HepG2 (cell line): ENCODE measurements around the gene GLB1L. TPM values are rescaled to one million over a fixed set of nuclear protein-coding genes. Genes with fewer than 3 reads are reported as not detected.
A peak's percentile ranks its signal among the peaks of the same experiment; 100 is the strongest.

ENCODE experiments used
- AFF4 ChIP-seq: sonication (generic); formaldehyde crosslinking; IDR thresholded peaks from 2 replicates; pipeline ENCODE4 v1.4.0; 2020; ENCODE audit warnings: missing genetic modification reagents
- ATAD3A ChIP-seq: sonication (generic); formaldehyde crosslinking; IDR thresholded peaks from 2 replicates; pipeline ENCODE4 v1.4.0; 2020; ENCODE audit warnings: missing genetic modification reagents
- ATRX ChIP-seq: sonication (generic); formaldehyde crosslinking; IDR thresholded peaks from 2 replicates; pipeline ENCODE4 v1.4.0; 2020; ENCODE audit warnings: missing genetic modification reagents, borderline replicate concordance
- BHLHE40 ChIP-seq: IDR thresholded peaks from 2 replicates; pipeline ENCODE4 v1.6.1; 2011; ENCODE audit warnings: low read length, improper control_type of control experiment
- CBFB ChIP-seq: sonication (generic); formaldehyde crosslinking; IDR thresholded peaks from 2 replicates; pipeline ENCODE4 v1.4.0; 2020; ENCODE audit warnings: missing genetic modification reagents
- CENPX ChIP-seq: sonication (generic); formaldehyde crosslinking; IDR thresholded peaks from 2 replicates; pipeline ENCODE4 v1.9.0; 2021; ENCODE audit warnings: mild to moderate bottlenecking, missing genetic modification reagents, moderate library complexity
- E2F1 ChIP-seq: sonication (generic); formaldehyde crosslinking; IDR thresholded peaks from 2 replicates; pipeline ENCODE4 v1.5.0; 2020; ENCODE audit warnings: missing genetic modification reagents
- MED13 ChIP-seq: sonication (generic); formaldehyde crosslinking; IDR thresholded peaks from 2 replicates; pipeline ENCODE4 v1.5.0; 2020; ENCODE audit warnings: missing genetic modification reagents
- PAX8 ChIP-seq: sonication (generic); formaldehyde crosslinking; IDR thresholded peaks from 2 replicates; pipeline ENCODE4 v1.8.0; 2022; ENCODE audit warnings: mild to moderate bottlenecking, missing genetic modification reagents, borderline replicate concordance
- PITX1 ChIP-seq: sonication (generic); formaldehyde crosslinking; IDR thresholded peaks from 2 replicates; pipeline ENCODE4 v1.5.1; 2020; ENCODE audit warnings: mild to moderate bottlenecking, missing genetic modification reagents
- RELA ChIP-seq: sonication (generic); formaldehyde crosslinking; IDR thresholded peaks from 2 replicates; pipeline ENCODE4 v1.4.0; 2020; ENCODE audit warnings: missing genetic modification reagents
- SKIL ChIP-seq: sonication (generic); formaldehyde crosslinking; IDR thresholded peaks from 2 replicates; pipeline ENCODE4 v1.8.0; 2022; ENCODE audit warnings: missing genetic modification reagents, mild to moderate bottlenecking, moderate library complexity, borderline replicate concordance
- SYNCRIP ChIP-seq: fragments of 200-400 bp; formaldehyde crosslinking; IDR thresholded peaks from 2 replicates; pipeline ENCODE4 v1.6.1; 2018; ENCODE audit warnings: mild to moderate bottlenecking, low read depth, low read length; ENCODE audit not compliant: insufficient read depth
- YEATS4 ChIP-seq: sonication (generic); formaldehyde crosslinking; IDR thresholded peaks from 2 replicates; pipeline ENCODE4 v1.4.0; 2020; ENCODE audit warnings: missing genetic modification reagents, borderline replicate concordance
- ZFP62 ChIP-seq: sonication (generic); formaldehyde crosslinking; IDR thresholded peaks from 2 replicates; pipeline ENCODE4 v1.4.0; 2020; ENCODE audit warnings: missing genetic modification reagents
- ZNF329 ChIP-seq: sonication (generic); formaldehyde crosslinking; IDR thresholded peaks from 2 replicates; pipeline ENCODE4 v1.9.0; 2021; ENCODE audit warnings: low read depth, mild to moderate bottlenecking, missing genetic modification reagents
- ZNF432 ChIP-seq: sonication (generic); formaldehyde crosslinking; IDR thresholded peaks from 2 replicates; pipeline ENCODE4 v1.5.0; 2020; ENCODE audit warnings: missing genetic modification reagents, mild to moderate bottlenecking, borderline replicate concordance
- ZNF878 ChIP-seq: sonication (generic); formaldehyde crosslinking; IDR thresholded peaks from 2 replicates; pipeline ENCODE4 v1.8.1; 2023; ENCODE audit warnings: mild to moderate bottlenecking, missing genetic modification reagents, moderate library complexity
- ZNF883 ChIP-seq: sonication (generic); formaldehyde crosslinking; IDR thresholded peaks from 2 replicates; pipeline ENCODE4 v1.5.1; 2020; ENCODE audit warnings: mild to moderate bottlenecking, missing genetic modification reagents; ENCODE audit errors: not compliant biosample characterization
- ZSCAN20 ChIP-seq: sonication (generic); formaldehyde crosslinking; IDR thresholded peaks from 2 replicates; pipeline ENCODE4 v1.4.0; 2020; ENCODE audit warnings: missing genetic modification reagents, mild to moderate bottlenecking, borderline replicate concordance
- polyA plus RNA-seq, 8 experiments: library from polyadenylated mRNA; depleted of rRNA in 3 of 8; stranded (reverse) in 7 of 8; unstranded in 1 of 8; fragments of >200 nt; fragmentation: Illumina TruSeq in 4 of 8; extraction: Trizol in 4 of 8; gene quantifications; 2 replicates each; pipeline versions ENCODE4 v1.2.1 to v1.2.3, GENCODE V29; 2011 to 2016; ENCODE audit warnings: low read depth in 4 of 8, missing spikeins in 1 of 8, mixed read lengths in 1 of 8; ENCODE audit not compliant: insufficient read depth in 1 of 8
- total RNA-seq, 5 experiments: library from RNA; depleted of rRNA; stranded (reverse); fragments of >200 nt; fragmentation: Illumina TruSeq; extraction: Trizol; gene quantifications; 2 replicates each; pipeline ENCODE4 v1.2.3, GENCODE V29; 2016; ENCODE audit warnings: low read depth in 1 of 5
- TF ChIP-seq, protein P1 (sequence below): sonication (generic); formaldehyde crosslinking; IDR thresholded peaks from 2 replicates; pipeline ENCODE4 v1.4.0; 2020; ENCODE audit warnings: missing genetic modification reagents

Gene GLB1L
- total and polyA plus RNA-seq, 2 of the 13 experiments (the other 11 are each of a cell fraction or from before 2014, with no cell fraction given): 6.8 to 7.3 TPM

DNA sequence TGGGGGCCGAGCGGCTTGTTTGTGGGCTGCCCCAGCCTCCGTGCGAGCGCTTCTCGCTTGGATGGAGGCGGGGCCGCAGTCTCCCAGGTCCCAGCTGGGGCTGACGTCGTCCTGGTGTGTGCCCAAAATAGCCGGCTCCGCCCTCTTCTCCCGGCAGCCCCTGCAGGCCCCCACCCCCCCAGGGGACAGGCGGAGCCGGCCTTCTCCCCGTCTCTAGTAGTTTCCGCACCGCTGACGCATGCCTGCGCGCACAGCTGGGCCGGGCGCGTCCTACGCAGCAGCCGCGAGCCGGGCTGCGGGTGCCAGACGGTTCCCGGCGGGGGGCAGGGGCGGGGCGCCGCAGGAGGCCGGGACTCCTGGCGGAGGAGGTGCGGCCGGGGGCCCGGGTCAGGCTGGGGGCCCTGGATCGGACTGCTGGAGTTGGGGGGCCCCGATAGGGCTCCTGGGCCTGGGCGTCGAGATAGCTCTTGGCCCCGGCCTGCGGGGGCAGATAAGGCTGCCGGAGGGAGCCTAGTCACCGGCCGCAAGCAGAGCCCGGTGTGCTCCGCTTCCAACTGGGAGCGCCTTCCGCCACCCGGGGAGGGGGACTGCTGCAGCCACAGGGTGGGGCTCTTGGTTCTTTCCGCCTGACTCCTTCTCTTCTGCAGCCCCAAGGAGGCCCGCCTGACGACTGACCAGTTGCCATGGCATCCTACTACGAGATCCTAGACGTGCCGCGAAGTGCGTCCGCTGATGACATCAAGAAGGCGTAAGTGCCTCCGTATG is 34.1 kb upstream of the GLB1L start, which contains the start of gene DNAJB2 (continued):
- TF ChIP-seq ZSCAN20 (CRISPR knock-in tag) (peak; percentile 69; the same call in 1 of the 2 replicates), SKIL (no peak), ZNF878 (CRISPR knock-in tag) (0 out of 2 replicates have a peak, but pooled peaks have one; percentile 77), YEATS4 (peak; percentile 92), CBFB (peak; percentile 50; the same call in 1 of the 2 replicates), E2F1 (CRISPR knock-in tag) (no peak), ZNF432 (CRISPR knock-in tag) (no peak), AFF4 (CRISPR knock-in tag) (no peak), ZNF883 (CRISPR knock-in tag) (peak; percentile 42), MED13 (CRISPR knock-in tag) (no peak), ATAD3A (CRISPR knock-in tag) (no peak), RELA (CRISPR knock-in tag) (peak; percentile 89; the same call in 1 of the 2 replicates), PITX1 (CRISPR knock-in tag) (peak; percentile 30; the same call in 1 of the 2 replicates), PAX8 (no peak), ATRX (no peak), ZNF329 (CRISPR knock-in tag) (peak; percentile 51; the same call in 1 of the 2 replicates), SYNCRIP (no peak), CENPX (CRISPR knock-in tag) (no peak), BHLHE40 (no peak), ZFP62 (CRISPR knock-in tag) (no peak)
- TF ChIP-seq, protein P1, sequence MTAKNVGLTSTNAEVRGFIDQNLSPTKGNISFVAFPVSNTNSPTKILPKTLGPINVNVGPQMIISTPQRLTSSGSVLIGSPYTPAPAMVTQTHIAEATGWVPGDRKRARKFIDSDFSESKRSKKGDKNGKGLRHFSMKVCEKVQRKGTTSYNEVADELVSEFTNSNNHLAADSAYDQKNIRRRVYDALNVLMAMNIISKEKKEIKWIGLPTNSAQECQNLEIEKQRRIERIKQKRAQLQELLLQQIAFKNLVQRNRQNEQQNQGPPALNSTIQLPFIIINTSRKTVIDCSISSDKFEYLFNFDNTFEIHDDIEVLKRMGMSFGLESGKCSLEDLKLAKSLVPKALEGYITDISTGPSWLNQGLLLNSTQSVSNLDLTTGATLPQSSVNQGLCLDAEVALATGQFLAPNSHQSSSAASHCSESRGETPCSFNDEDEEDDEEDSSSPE (CRISPR knock-in tag): peak; percentile 78
